Hepatocyte (in vitro differentiated cells): Measurements from ENCODE around the gene RFX4. TPM values are rescaled to one million over a fixed set of nuclear protein-coding genes. Genes with fewer than 3 reads are reported as not detected.

Experiments used
- DNase-seq: peaks from one replicate; pipeline ENCODE4 v3.0.0-alpha.2; 2016; ENCODE audit warnings: low spot score
- H2AFZ ChIP-seq: fragments of 200-600 bp; sonication (generic); 2 replicates; pipeline ENCODE4 v1.6.0; 2016; ENCODE audit warnings: antibody characterized with exemption, mild to moderate bottlenecking
- H3K27ac ChIP-seq: fragments of 200-600 bp; sonication (generic); 2 replicates; pipeline ENCODE4 v1.5.1; 2016; ENCODE audit warnings: mild to moderate bottlenecking
- H3K27me3 ChIP-seq: fragments of 200-600 bp; sonication (generic); 2 replicates; pipeline ENCODE4 v1.6.1; 2016
- H3K36me3 ChIP-seq: fragments of 200-600 bp; sonication (generic); replicated peaks from 2 replicates; pipeline ENCODE4 v1.5.1; 2016; ENCODE audit warnings: low read depth; ENCODE audit not compliant: insufficient read depth
- H3K4me1 ChIP-seq: fragments of 200-600 bp; sonication (generic); 2 replicates; pipeline ENCODE4 v1.5.1; 2016; ENCODE audit warnings: mild to moderate bottlenecking, moderate library complexity; ENCODE audit not compliant: insufficient read depth
- H3K4me2 ChIP-seq: fragments of 200-600 bp; sonication (generic); 2 replicates; pipeline ENCODE4 v1.6.0; 2016
- H3K4me3 ChIP-seq: fragments of 200-600 bp; sonication (generic); 2 replicates; pipeline ENCODE4 v1.5.1; 2016; ENCODE audit warnings: mild to moderate bottlenecking
- H3K79me2 ChIP-seq: fragments of 200-600 bp; sonication (generic); 2 replicates; pipeline ENCODE4 v1.6.0; 2017; ENCODE audit warnings: mild to moderate bottlenecking
- H3K9me2 ChIP-seq: fragments of 200-600 bp; sonication (generic); replicated peaks from 2 replicates; pipeline ENCODE4 v1.6.0; 2017; ENCODE audit warnings: mild to moderate bottlenecking; ENCODE audit not compliant: insufficient read depth
- H3K9me3 ChIP-seq: fragments of 200-600 bp; sonication (generic); 2 replicates; pipeline ENCODE4 v1.5.1; 2016; ENCODE audit warnings: low read depth, mild to moderate bottlenecking
- H4K20me1 ChIP-seq: fragments of 200-600 bp; sonication (generic); 2 replicates; pipeline ENCODE4 v1.6.0; 2016; ENCODE audit warnings: mild to moderate bottlenecking; ENCODE audit not compliant: insufficient read depth, poor library complexity, severe bottlenecking
- EZH2 ChIP-seq: fragments of 200-600 bp; sonication (generic); IDR thresholded peaks from 2 replicates; pipeline ENCODE4 v1.6.1; 2016; ENCODE audit warnings: antibody characterized with exemption, mild to moderate bottlenecking, borderline replicate concordance
- EZH2phosphoT487 ChIP-seq: fragments of 200-600 bp; sonication (generic); IDR thresholded peaks from one replicate; pipeline ENCODE4 v1.6.1; 2018; ENCODE audit warnings: antibody characterized with exemption, mild to moderate bottlenecking, low read depth, moderate library complexity; ENCODE audit not compliant: unreplicated experiment, severe bottlenecking
- WGBS: methylation state at CpG from one replicate; pipeline ENCODE4 v1.1.6; 2016; ENCODE audit warnings: low lambda C conversion rate; ENCODE audit errors: missing lambda C conversion rate; 5-methylcytosine and 5-hydroxymethylcytosine counted together
- polyA plus RNA-seq: library from polyadenylated mRNA; unstranded; fragments of >200 nt; fragmentation: Nextera tagmentation; extraction: Ambion mirVana; gene quantifications from 2 replicates; pipeline ENCODE4 v1.2.1, GENCODE V29; 2016
- total RNA-seq: library from RNA; depleted of rRNA; stranded (reverse); fragments of >200 nt; gene quantifications from 2 replicates; pipeline ENCODE4 v1.2.3, GENCODE V29; 2014
- TF ChIP-seq, protein P1 (sequence below): fragments of 200-600 bp; sonication (generic); IDR thresholded peaks from 2 replicates; pipeline ENCODE4 v1.5.1; 2016; ENCODE audit warnings: antibody characterized with exemption, mild to moderate bottlenecking; ENCODE audit not compliant: poor library complexity

The RFX4 gene
- total and polyA plus RNA-seq, 2 experiments from 2014 or later, result not detected

GRCh38 chr12:106766393-106766826, 183.6 kb downstream of the RFX4 start:
- no peak overlapping the region for H3K4me3 ChIP-seq

DNA sequence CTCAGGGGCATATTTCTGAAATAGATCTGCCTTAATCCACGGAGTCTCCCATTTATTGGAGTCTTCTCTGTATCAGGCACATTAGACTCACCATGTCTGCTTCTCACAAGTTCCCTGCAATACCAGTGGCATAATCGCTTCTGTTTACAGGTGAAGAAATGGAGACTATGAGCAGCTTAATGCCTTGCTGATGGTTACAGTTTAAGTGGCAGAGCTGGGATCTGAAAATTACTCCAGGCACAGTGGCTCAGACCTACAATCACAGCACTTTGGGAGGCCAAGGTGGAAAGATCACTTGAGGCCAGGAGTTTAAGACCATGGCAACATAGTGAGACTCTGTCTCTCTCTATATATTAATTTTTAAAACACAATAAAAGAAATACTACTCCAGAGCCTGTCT, 184.4 kb downstream of the RFX4 start:
- no peak for TF ChIP-seq EZH2
- TF ChIP-seq EZH2phosphoT487, result no peak
- TF ChIP-seq, protein P1, sequence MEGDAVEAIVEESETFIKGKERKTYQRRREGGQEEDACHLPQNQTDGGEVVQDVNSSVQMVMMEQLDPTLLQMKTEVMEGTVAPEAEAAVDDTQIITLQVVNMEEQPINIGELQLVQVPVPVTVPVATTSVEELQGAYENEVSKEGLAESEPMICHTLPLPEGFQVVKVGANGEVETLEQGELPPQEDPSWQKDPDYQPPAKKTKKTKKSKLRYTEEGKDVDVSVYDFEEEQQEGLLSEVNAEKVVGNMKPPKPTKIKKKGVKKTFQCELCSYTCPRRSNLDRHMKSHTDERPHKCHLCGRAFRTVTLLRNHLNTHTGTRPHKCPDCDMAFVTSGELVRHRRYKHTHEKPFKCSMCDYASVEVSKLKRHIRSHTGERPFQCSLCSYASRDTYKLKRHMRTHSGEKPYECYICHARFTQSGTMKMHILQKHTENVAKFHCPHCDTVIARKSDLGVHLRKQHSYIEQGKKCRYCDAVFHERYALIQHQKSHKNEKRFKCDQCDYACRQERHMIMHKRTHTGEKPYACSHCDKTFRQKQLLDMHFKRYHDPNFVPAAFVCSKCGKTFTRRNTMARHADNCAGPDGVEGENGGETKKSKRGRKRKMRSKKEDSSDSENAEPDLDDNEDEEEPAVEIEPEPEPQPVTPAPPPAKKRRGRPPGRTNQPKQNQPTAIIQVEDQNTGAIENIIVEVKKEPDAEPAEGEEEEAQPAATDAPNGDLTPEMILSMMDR, result no peak
- Histone ChIP-seq H3K9me2 (no peaks in the 10 kb centered on the region), H3K4me3 (no peak overlapping the region), H3K36me3 (no peaks in the 10 kb centered on the region), H3K4me2 (no peak overlapping the region), H3K27me3 (no peaks in the 10 kb centered on the region), H3K79me2 (no peaks in the 10 kb centered on the region), H3K9me3 (no peaks in the 10 kb centered on the region), H2AFZ (no peak overlapping the region), H3K4me1 (no peaks in the 10 kb centered on the region), H4K20me1 (no peaks in the 10 kb centered on the region), H3K27ac (no peak overlapping the region)
- DNase-seq, result no peak
- 69% methylated on average over 2 of the region's 2 CpGs for WGBS

More at GRCh38 chr12:106766393-106766826, 183.6 kb downstream of the RFX4 start:
- no peaks in the 10 kb centered on the region for H3K9me2 ChIP-seq
- no peaks in the 10 kb centered on the region for H3K27me3 ChIP-seq
- no peaks in the 10 kb centered on the region for H3K9me3 ChIP-seq
- no peaks in the 10 kb centered on the region for H4K20me1 ChIP-seq
- WGBS, result 83% methylated on average over 8 of the region's 8 CpGs
- DNase-seq, result no peak
- no peaks in the 10 kb centered on the region for H3K4me1 ChIP-seq
- H2AFZ ChIP-seq, result no peak overlapping the region
- no peak overlapping the region for H3K27ac ChIP-seq
- no peaks in the 10 kb centered on the region for H3K36me3 ChIP-seq
- H3K79me2 ChIP-seq, result no peaks in the 10 kb centered on the region
- TF ChIP-seq EZH2, result no peak
- TF ChIP-seq, protein P1, result no peak
- no peak for TF ChIP-seq EZH2phosphoT487
- H3K4me2 ChIP-seq, result no peak overlapping the region

- Histone ChIP-seq H3K9me2 (no peaks in the 10 kb centered on the region), H3K4me3 (no peak overlapping the region), H3K4me1 (no peaks in the 10 kb centered on the region), H3K79me2 (no peaks in the 10 kb centered on the region), H3K9me3 (no peaks in the 10 kb centered on the region), H4K20me1 (no peaks in the 10 kb centered on the region), H3K27me3 (no peaks in the 10 kb centered on the region), H2AFZ (no peak overlapping the region), H3K27ac (no peak overlapping the region), H3K4me2 (no peak overlapping the region), H3K36me3 (no peaks in the 10 kb centered on the region)
- no peak for DNase-seq
- TF ChIP-seq, protein P1, result no peak
- TF ChIP-seq EZH2phosphoT487 (no peak), EZH2 (no peak)
- WGBS, result 41% methylated on average over 9 of the region's 9 CpGs
Measured at GRCh38 chr12:106767954-106768822, 185.4 kb downstream of the RFX4 start.
